Right lobe of liver (tissue), 6 donors: Measurements from ENCODE around the gene NKX2-2. TPM values are rescaled to one million over a fixed set of nuclear protein-coding genes. Genes with fewer than 3 reads are reported as not detected.

Experiments
- ATAC-seq, 4 donors: fragments of 200-7000 bp; cut with Tn5 transposase; one replicate each; pipeline ENCODE4 v1.9.1; 2020; ENCODE audit warnings: mild to moderate bottlenecking in 4 of 4, moderate library complexity in 4 of 4
- DNase-seq, 3 donors: peaks; one replicate each; pipeline ENCODE4 v3.0.0-alpha.2; 2020
- H3K27ac ChIP-seq, 3 donors: fragments of 200-600 bp; one replicate each; pipeline ENCODE4 v1.8.0; 2022
- H3K27me3 ChIP-seq, 2 donors: fragments of 200-600 bp; one replicate each; pipeline ENCODE4 v1.8.0; 2022
- H3K36me3 ChIP-seq, 4 donors: fragments of 200-600 bp; sonication (generic) in 1 of 4; one replicate each; pipeline versions ENCODE4 v1.5.1 to v1.8.0; 2017 to 2022; ENCODE audit warnings: control low read depth in 1 of 4
- H3K4me1 ChIP-seq, 4 donors: fragments of 200-600 bp; sonication (generic) in 1 of 4; one replicate each; pipeline versions ENCODE4 v1.5.1 to v1.8.0; 2017 to 2022; ENCODE audit warnings: control low read depth in 1 of 4
- H3K4me3 ChIP-seq, 3 donors: fragments of 200-600 bp; one replicate each; pipeline ENCODE4 v1.8.0; 2022
- H3K9me3 ChIP-seq, 4 donors: fragments of 200-600 bp; sonication (generic) in 1 of 4; one replicate each; pipeline versions ENCODE4 v1.5.1 to v1.8.0; 2017 to 2022; ENCODE audit warnings: control low read depth in 1 of 4
- POLR2A ChIP-seq: fragments of 450-650 bp; IDR thresholded peaks from one replicate; pipeline ENCODE4 v1.6.1; 2017; ENCODE audit warnings: antibody characterized with exemption, mild to moderate bottlenecking
- WGBS: methylation state at CpG from one replicate; pipeline ENCODE4 v1.1.6; 2018; ENCODE audit warnings: low coverage, low lambda C conversion rate; ENCODE audit not compliant: insufficient coverage; ENCODE audit errors: missing lambda C conversion rate; 5-methylcytosine and 5-hydroxymethylcytosine counted together
- intact Hi-C, 2 donors: fragments of 100-400 bp; cut with DNase I; formaldehyde crosslinking; loops; one replicate each; pipeline versions ENCODE4 v1.11.2 to v1.14.1; 2022
- total RNA-seq, 6 experiments: library from RNA; depleted of rRNA in 2 of 6; stranded (reverse); fragments of >200 nt in 2 of 6; fragmentation: NEBNext Ultra II Directional in 3 of 6; extraction: Animal tissue kit (Norgen Biotek cat#: 25700) in 3 of 6; gene quantifications; one replicate each; pipeline versions ENCODE4 v1.1.0 to v1.2.4, GENCODE V29; 2016 to 2023
- TF ChIP-seq, protein P1 (sequence below), 4 donors: fragments of 200-600 bp in 3 of 4; fragments of 450-650 bp in 1 of 4; IDR thresholded peaks; one replicate each; pipeline versions ENCODE4 v1.5.1 to v1.8.0; 2016 to 2022; ENCODE audit warnings: antibody characterized with exemption in 4 of 4, mild to moderate bottlenecking in 2 of 4
- donor health status: DM: no; HTN: yes; CAD: no.
- donor health status: DM: no; HTN: no; CAD: no.
- donor health status: DM: no; HTN: no; CAD: no.
- donor health status: DM: no; HTN: yes; CAD: no.
- donor health status: DM: no; HTN: yes; CAD: no.

Gene NKX2-2
- total RNA-seq, 6 experiments from 2014 or later, result not detected

DNA sequence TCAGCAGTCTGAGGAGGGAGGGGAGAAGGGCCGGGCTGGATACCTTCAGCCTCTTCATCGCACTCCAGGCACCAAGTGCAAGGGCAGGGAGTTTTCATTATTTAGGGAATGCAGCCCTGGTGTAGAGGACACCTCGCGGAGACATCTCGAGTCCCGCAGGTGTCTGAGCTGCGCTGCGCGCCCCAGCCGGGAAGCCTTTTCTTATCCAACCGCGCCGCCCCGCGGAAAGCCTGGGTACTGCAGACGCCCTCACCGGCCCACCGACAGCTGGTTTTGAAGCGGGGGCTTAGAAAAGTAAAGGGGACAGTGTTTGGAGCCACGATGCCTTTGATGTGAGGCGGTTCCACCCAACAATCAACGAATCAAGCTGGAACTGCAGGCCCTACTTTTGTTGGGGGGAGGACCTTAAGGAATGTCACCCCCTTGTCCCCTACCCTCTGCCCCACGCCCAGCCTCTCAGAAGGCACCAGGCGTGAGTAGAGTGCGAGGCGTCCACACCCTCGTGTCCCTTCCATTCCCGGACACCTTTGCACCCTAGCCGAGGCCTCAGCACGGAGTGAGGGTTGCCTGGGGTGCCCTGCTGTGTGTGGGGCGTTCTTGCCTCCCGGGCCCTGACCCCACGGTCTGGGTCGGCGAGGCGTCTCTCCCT, 8.6 kb downstream of the NKX2-2 start:
- H3K9me3 ChIP-seq, result no peaks in the 10 kb centered on the region
- WGBS, result 3% methylated on average over 8 of the region's 36 CpGs
- H3K27me3 ChIP-seq, result peaks cover 5 to 15% of the 10 kb centered on the region in 2 donors
- peak overlapping the region in 2 of 3 donors; percentile 26 to 41 for H3K4me3 ChIP-seq
- peak; percentile 74 to 83 (median 82) for DNase-seq
- H3K4me1 ChIP-seq, result peaks cover 0 to 15% (median 5%) of the 10 kb centered on the region in 4 donors
- H3K27ac ChIP-seq, result no peak overlapping the region
- intact Hi-C loops, result loop anchor here (5.0 to 10.0 kb wide), 3 partner anchors 70 to 640 kb away; no protein-coding TSS in a partner anchor
- TF ChIP-seq, protein P1, sequence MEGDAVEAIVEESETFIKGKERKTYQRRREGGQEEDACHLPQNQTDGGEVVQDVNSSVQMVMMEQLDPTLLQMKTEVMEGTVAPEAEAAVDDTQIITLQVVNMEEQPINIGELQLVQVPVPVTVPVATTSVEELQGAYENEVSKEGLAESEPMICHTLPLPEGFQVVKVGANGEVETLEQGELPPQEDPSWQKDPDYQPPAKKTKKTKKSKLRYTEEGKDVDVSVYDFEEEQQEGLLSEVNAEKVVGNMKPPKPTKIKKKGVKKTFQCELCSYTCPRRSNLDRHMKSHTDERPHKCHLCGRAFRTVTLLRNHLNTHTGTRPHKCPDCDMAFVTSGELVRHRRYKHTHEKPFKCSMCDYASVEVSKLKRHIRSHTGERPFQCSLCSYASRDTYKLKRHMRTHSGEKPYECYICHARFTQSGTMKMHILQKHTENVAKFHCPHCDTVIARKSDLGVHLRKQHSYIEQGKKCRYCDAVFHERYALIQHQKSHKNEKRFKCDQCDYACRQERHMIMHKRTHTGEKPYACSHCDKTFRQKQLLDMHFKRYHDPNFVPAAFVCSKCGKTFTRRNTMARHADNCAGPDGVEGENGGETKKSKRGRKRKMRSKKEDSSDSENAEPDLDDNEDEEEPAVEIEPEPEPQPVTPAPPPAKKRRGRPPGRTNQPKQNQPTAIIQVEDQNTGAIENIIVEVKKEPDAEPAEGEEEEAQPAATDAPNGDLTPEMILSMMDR (IDR thresholded peaks at IDR 0.05), result peak; percentile 92 to 98 (median 95)
- TF ChIP-seq POLR2A, result no peak
- ATAC-seq, result peak; percentile 82 to 89 (median 88)
- no peaks in the 10 kb centered on the region for H3K36me3 ChIP-seq

DNA sequence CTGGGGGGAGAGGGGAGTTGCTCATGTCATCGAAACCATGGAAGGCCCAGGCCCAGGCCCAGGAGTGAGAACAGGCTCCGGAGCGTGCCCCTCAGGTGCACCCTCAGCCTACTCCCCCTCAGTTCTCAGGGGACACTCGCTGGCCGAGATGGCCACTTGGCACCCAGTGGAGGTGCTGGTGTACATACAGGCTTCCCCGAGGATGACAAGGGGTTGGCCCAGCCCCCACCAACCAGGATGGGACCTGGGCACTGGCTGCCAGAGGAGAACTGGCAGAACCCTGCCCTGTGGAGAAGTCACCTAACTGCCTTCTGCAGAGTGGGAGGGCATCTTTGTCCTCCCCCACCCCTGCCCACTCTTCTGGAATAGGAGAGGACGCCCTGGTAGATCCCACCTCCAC, 9.5 kb downstream of the NKX2-2 start:
- Histone ChIP-seq H3K4me3 (no peak overlapping the region), H3K27ac (no peak overlapping the region), H3K4me1 (peaks cover 0 to 15% (median 5%) of the 10 kb centered on the region in 4 donors), H3K27me3 (peaks cover 5 to 11% of the 10 kb centered on the region in 2 donors), H3K9me3 (no peaks in the 10 kb centered on the region), H3K36me3 (no peaks in the 10 kb centered on the region)
- intact Hi-C loops, result loop anchor here (5.0 to 10.0 kb wide), 3 partner anchors 70 to 640 kb away; no protein-coding TSS in a partner anchor
- 80% methylated on average over 1 of the region's 7 CpGs for WGBS
- DNase-seq, result no peak
- TF ChIP-seq, protein P1 (IDR thresholded peaks at IDR 0.05), result no peak
- TF ChIP-seq POLR2A, result no peak
- ATAC-seq, result no peak

DNA sequence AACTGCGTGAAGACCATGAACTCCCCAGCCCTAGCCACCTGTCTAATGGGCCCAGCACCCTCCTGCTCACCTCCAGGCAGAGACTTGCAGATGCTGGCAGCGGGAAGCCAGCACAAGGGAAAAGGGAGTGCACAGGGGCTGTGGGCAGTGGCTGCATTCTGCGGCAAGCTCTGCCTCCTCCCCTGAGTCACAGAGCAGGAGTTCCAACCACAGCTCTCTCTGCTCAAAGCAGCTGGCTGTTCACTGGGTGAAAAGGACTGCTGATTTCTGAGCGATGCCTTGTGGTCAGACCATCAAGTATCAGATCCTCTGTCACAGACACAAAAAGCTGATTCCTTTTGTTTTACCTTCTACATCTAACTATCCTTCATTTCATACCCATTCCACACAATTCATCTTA, 10.5 kb downstream of the NKX2-2 start:
- ATAC-seq (no peak), DNase-seq (no peak)
- H3K36me3 ChIP-seq, result no peaks in the 10 kb centered on the region
- peaks cover 5% of the 10 kb centered on the region in 2 donors for H3K27me3 ChIP-seq
- intact Hi-C loops, result loop anchor here (5.0 to 10.0 kb wide), 3 partner anchors 71 to 639 kb away; no protein-coding TSS in a partner anchor
- H3K4me1 ChIP-seq, result peaks cover 0 to 15% (median 5%) of the 10 kb centered on the region in 4 donors
- no peaks in the 10 kb centered on the region for H3K9me3 ChIP-seq
- WGBS, result 57% methylated on average over 1 of the region's 4 CpGs
- TF ChIP-seq, protein P1 (IDR thresholded peaks at IDR 0.05), result no peak
- TF ChIP-seq POLR2A, result no peak
- no peak overlapping the region for H3K4me3 ChIP-seq
- no peak overlapping the region for H3K27ac ChIP-seq

DNA sequence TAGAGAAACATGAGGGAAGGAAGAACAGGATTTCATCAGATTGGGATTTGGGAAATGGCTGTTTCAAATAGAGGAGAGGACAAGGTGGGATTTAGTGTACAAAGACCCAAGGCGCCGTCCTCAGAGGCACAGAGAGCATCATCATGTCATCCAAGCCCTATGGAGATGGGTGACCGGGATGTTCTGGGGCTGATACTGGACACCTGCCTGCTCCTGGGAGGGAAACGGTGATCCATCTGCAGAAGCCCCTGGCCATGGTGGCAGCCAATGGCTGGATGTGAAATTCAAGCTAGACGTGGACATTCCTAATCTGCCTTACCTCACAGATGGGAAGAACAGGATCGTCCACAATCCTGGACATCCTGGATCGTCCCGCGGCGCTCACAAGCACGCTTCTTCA, 12.7 kb downstream of the NKX2-2 start:
- H3K36me3 ChIP-seq, result no peaks in the 10 kb centered on the region
- no peak overlapping the region for H3K4me3 ChIP-seq
- no peak for TF ChIP-seq POLR2A
- TF ChIP-seq, protein P1 (IDR thresholded peaks at IDR 0.05), result no peak
- no peak for DNase-seq
- peaks cover 0 to 12% (median 5%) of the 10 kb centered on the region in 4 donors for H3K4me1 ChIP-seq
- H3K9me3 ChIP-seq, result no peaks in the 10 kb centered on the region
- no peak for ATAC-seq
- H3K27ac ChIP-seq, result no peak overlapping the region
- peaks cover 0 to 3% of the 10 kb centered on the region in 2 donors for H3K27me3 ChIP-seq
- intact Hi-C loops, result loop anchor here (5.0 to 10.0 kb wide), 3 partner anchors 74 to 636 kb away; no protein-coding TSS in a partner anchor
- WGBS, result 48% methylated on average over 5 of the region's 11 CpGs
